Measurements from ENCODE around the gene C3orf52.

Gene C3orf52

DNA sequence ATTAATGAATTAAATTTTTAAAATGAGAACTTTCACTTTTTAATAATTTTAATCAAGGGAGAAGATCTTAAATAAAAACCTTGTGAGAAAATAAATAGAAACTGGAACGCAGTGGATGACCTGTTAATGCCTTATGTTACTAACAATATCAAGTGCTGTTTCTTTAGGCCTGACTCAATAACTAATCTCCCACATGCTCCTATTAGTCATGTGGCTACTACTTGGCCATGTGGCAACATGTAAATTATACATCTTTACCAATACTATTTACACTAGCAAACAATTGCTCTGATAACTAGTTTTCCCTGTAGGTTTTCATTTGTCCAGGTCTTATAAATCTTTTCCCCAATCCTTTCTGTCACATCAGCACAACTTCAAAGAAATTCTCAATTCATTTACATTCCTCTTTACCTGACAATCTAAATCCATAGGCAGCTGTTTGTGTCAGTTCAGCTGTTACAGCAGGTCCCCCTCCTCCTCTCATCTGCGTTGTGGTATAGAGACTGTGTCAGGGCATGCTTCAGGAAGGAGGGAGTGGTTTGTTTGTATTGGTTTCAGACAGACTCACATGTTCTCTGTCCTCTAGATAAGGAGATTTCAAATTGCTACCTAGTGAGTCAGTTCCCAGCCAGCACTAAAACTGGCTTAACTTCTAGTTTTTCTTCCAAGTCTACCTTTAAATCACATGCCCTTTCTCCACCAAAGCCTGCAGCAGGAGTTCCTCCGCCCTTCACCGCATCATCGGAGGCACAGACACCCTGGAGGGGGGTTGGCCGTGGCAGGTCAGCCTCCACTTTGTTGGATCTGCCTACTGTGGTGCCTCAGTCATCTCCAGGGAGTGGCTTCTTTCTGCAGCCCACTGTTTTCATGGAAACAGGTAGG is 11.3 kb upstream of the C3orf52 start:
- peak overlapping the region; percentile 28 for H3K27ac Mint-ChIP-seq
- H3K36me3 Mint-ChIP-seq: no peaks in the 10 kb centered on the region
- no peaks in the 10 kb centered on the region for H3K9me3 Mint-ChIP-seq (ENCODE audit: low read depth)
- peaks cover 38% of the 10 kb centered on the region for H3K4me1 Mint-ChIP-seq (ENCODE audit: low read depth)
- H3K27me3 Mint-ChIP-seq: no peaks in the 10 kb centered on the region
- H3K4me3 Mint-ChIP-seq: no peak overlapping the region

DNA sequence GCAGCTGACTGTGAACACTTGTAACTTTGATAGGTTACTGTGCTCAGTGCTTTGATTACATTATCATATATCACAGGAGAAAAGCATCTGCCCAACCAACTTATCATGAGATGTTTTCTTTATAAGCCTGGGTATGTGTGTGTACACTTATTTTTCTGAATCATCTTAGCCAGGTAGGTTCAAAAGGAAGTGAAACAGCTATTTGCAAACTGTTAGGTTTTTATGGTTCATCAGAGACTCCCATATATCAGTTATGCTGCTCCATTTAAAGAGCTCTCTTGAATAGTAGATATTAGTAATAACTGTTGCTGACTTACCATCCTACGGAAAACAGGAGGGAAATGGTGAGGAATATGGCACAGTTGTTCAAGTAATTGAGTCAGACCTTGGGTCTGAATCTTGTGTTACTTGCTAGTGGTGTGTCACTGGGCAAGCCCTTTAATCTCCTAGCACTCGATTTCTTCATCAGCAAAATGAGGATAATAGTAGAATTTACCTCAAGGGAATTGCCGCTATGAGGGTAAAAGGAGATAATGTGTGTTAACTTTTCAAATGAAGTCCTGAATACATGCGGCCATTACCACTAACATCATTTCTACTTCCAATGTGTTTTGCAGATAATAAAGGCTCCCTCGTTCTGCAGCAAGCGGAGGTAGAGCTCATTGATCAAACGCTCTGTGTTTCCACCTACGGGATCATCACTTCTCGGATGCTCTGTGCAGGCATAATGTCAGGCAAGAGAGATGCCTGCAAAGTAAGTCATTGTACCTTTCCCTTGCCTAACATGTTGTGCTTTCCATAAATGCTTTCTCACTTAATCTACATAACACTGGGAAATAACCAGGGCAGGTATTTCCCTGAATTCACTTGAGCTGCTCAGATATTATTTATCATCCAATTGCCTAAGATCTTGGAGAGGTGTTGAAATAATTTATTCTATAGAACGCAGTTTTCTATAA is 7.8 kb upstream of the C3orf52 start:
- H3K27ac Mint-ChIP-seq: no peak overlapping the region
- no peaks in the 10 kb centered on the region for H3K9me3 Mint-ChIP-seq (ENCODE audit: low read depth)
- H3K4me1 Mint-ChIP-seq (ENCODE audit: low read depth): peaks cover 19% of the 10 kb centered on the region
- no peaks in the 10 kb centered on the region for H3K27me3 Mint-ChIP-seq
- no peaks in the 10 kb centered on the region for H3K36me3 Mint-ChIP-seq
- H3K4me3 Mint-ChIP-seq: no peak overlapping the region

GRCh38 chr3:112083239-112083638 is 3.0 kb upstream of the C3orf52 start:
- Mint-ChIP-seq H3K36me3 (peaks cover 5% of the 10 kb centered on the region), H3K27me3 (peaks cover 3% of the 10 kb centered on the region), H3K4me3 (no peak overlapping the region), H3K9me3 (ENCODE audit: low read depth) (no peaks in the 10 kb centered on the region), H3K27ac (no peak overlapping the region), H3K4me1 (ENCODE audit: low read depth) (peaks cover 14% of the 10 kb centered on the region)

- peaks cover 14% of the 10 kb centered on the region for H3K4me1 Mint-ChIP-seq (ENCODE audit: low read depth)
- H3K27me3 Mint-ChIP-seq: peaks cover 7% of the 10 kb centered on the region
- peak overlapping the region; percentile 79 for H3K4me3 Mint-ChIP-seq
- H3K9me3 Mint-ChIP-seq (ENCODE audit: low read depth): no peaks in the 10 kb centered on the region
- H3K27ac Mint-ChIP-seq: no peak overlapping the region
- H3K36me3 Mint-ChIP-seq: peaks cover 5% of the 10 kb centered on the region
Observed at GRCh38 chr3:112084980-112085705, 1.0 kb upstream of the C3orf52 start.

DNA sequence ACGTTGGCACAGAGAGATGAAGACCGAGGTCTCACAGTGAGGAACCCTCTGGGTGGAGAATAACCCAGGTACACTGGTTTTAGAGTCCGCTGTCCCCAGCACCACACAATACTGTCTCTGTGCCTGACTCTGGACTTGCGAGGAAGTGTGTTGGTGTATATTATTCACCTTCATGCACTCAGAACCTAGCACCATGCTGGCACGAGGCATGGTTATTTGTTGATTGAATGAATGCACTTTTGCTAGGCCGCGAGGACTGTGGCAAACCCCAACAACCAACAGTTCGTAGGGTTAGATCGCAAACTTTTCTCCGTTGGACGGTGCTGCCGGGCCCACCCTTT is 484 bp upstream of the C3orf52 start:
- Mint-ChIP-seq H3K36me3 (peaks cover 5% of the 10 kb centered on the region), H3K27me3 (peaks cover 7% of the 10 kb centered on the region), H3K4me1 (ENCODE audit: low read depth) (peaks cover 14% of the 10 kb centered on the region), H3K4me3 (peak overlapping the region; percentile 79), H3K9me3 (ENCODE audit: low read depth) (no peaks in the 10 kb centered on the region), H3K27ac (no peak overlapping the region)

DNA sequence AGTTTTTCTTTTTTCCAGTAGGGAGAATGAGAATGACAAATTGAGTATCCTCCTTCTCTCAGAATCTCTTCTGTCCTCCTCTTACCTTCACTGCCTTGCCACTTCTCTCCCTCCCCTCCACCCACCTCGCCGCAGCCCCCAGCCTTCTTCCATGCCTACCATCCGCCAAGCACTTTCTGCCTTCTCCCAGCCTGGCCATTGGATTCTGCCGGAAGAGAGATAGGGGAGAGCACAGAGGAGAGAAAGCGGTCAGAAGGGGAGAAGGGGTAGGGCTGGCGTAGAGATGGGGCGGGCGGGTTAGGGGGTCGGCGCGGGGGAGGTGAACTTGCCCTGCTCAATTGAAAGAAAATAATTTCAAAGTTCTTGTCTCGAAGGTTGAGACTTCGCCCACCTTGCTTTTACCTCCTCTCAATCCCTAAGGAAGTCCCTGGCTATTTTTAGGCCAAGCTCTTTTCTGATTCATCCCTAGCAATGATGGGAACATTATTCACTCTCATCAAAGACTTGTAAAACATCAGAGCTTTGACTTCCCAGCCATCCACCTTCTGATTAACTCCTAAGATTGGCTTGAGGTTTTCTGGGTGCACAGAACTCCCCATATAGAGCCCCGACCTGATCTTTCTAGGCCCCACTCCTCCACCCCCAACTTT is 811 bp downstream of the C3orf52 start:
- no peaks in the 10 kb centered on the region for H3K9me3 Mint-ChIP-seq (ENCODE audit: low read depth)
- peaks cover 5% of the 10 kb centered on the region for H3K36me3 Mint-ChIP-seq
- H3K4me3 Mint-ChIP-seq: peak overlapping the region; percentile 79
- H3K4me1 Mint-ChIP-seq (ENCODE audit: low read depth): peaks cover 14% of the 10 kb centered on the region
- peaks cover 9% of the 10 kb centered on the region for H3K27me3 Mint-ChIP-seq
- H3K27ac Mint-ChIP-seq: no peak overlapping the region

GRCh38 chr3:112087746-112088145 is 1.6 kb downstream of the C3orf52 start:
- Mint-ChIP-seq H3K27me3 (peaks cover 9% of the 10 kb centered on the region), H3K4me1 (ENCODE audit: low read depth) (peaks cover 19% of the 10 kb centered on the region), H3K36me3 (peaks cover 5% of the 10 kb centered on the region), H3K4me3 (peak overlapping the region; percentile 79), H3K27ac (no peak overlapping the region), H3K9me3 (ENCODE audit: low read depth) (no peaks in the 10 kb centered on the region)

- Mint-ChIP-seq H3K9me3 (ENCODE audit: low read depth) (no peaks in the 10 kb centered on the region), H3K4me1 (ENCODE audit: low read depth) (peaks cover 24% of the 10 kb centered on the region), H3K4me3 (no peak overlapping the region), H3K27ac (no peak overlapping the region), H3K36me3 (peaks cover 5% of the 10 kb centered on the region), H3K27me3 (peaks cover 9% of the 10 kb centered on the region)
Observed at GRCh38 chr3:112088944-112089343, 2.8 kb downstream of the C3orf52 start.

DNA sequence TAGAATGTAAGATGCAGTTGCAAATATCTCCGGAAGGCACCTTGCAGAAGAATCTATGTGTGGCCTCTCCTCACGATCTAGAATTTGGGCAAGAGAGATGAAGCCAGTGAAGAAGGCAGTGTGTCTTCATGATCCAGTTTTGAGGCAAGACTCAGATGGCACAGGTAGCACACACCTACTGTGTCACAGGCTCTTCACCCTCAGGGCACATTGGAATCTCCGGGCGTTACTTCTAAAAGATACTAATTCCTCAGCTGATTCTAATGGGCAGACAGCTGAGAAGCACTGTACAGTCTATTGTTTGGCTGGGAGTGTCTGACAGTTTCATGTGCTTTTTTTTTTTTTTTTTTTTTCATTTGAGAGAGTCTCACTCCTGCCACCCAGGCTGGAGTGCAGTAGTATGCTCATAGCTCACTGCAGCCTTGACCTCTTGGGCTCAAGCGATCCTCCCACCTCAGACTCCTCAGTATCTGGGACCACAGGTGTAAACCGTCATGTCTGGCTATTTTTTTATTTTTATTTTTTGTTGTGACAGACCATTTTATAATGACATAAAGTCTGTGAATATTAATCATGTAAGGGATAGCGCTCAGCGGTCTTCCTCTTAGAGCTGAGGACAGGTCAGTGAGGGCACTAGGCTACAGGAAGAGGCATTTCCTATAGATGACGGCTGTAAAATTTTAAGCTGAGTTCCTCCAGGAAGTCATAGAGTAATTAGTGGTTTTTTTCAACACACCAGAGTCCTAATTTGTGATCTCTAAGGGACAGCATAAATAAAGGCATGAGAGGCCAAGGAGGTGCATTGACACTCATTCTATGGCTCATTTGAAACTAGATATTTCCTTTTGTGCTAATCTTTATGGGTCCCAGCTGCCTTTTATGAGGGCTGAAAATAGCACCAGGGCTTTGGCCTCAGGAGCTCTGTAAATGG is 4.0 kb downstream of the C3orf52 start:
- Mint-ChIP-seq H3K4me3 (no peak overlapping the region), H3K27ac (no peak overlapping the region), H3K36me3 (peaks cover 5% of the 10 kb centered on the region), H3K4me1 (ENCODE audit: low read depth) (peaks cover 23% of the 10 kb centered on the region), H3K27me3 (peaks cover 9% of the 10 kb centered on the region), H3K9me3 (ENCODE audit: low read depth) (no peaks in the 10 kb centered on the region)

DNA sequence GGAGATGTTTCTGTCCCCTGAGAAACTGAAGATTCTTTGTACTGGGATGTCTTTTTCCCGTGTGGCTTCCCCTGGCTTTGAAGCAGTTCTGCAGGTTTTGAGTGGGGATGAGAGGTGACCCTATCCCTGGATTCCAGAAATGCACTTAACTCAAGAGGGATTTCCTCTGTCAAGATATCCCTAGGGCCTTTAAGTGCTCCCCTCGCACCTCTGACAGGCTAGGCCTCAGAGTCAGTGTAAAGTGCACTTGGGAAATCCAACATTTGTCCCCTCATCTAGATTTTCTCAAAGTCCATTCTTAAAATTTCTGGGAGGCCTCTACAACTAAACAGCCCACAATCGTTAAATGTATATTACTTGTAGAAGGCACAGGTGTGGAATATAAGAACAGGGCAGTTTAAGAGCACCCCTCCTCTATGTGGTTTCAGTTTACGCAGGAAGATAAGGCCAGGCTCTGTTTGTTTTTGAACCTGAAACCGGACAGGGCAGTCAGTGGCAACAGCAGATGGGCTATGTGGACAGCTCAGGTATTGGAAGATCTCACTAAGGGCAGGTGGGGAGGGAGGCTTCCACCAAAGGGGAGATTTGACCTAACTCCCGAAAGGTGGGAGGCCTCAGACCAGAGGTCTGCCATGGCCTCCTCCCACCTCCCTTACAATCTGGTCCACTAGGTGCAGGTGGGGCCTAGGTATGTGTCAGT is 4.8 kb downstream of the C3orf52 start:
- peaks cover 9% of the 10 kb centered on the region for H3K27me3 Mint-ChIP-seq

GRCh38 chr3:112092496-112093179 is 6.4 kb downstream of the C3orf52 start:
- no peak overlapping the region for H3K27ac Mint-ChIP-seq
- peaks cover 6% of the 10 kb centered on the region for H3K27me3 Mint-ChIP-seq
- H3K4me3 Mint-ChIP-seq: no peak overlapping the region
- peaks cover 5% of the 10 kb centered on the region for H3K36me3 Mint-ChIP-seq
- peaks cover 16% of the 10 kb centered on the region for H3K4me1 Mint-ChIP-seq (ENCODE audit: low read depth)
- no peaks in the 10 kb centered on the region for H3K9me3 Mint-ChIP-seq (ENCODE audit: low read depth)

More for the DNA sequence above, 4.8 kb downstream of the C3orf52 start:
- no peaks in the 10 kb centered on the region for H3K9me3 Mint-ChIP-seq (ENCODE audit: low read depth)
- H3K36me3 Mint-ChIP-seq: peaks cover 5% of the 10 kb centered on the region
- H3K4me1 Mint-ChIP-seq (ENCODE audit: low read depth): peaks cover 23% of the 10 kb centered on the region
- H3K27ac Mint-ChIP-seq: no peak overlapping the region
- no peak overlapping the region for H3K4me3 Mint-ChIP-seq

DNA sequence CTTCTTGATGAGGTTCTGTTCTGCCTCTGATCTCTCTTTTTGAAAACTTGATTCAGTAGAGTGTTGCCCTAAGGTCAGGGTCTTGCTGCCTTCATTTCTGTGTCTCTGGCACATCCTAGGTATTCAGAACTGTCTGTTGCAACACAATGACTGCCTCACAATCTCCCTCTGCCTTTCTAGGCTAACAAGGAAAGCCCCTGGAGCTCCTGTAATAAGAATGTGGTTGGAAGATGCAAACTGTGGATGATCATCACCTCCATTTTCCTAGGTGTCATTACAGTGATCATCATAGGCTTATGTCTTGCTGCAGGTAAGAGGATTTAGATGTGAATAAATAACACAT is 7.0 kb downstream of the C3orf52 start:
- H3K4me1 Mint-ChIP-seq (ENCODE audit: low read depth): peaks cover 17% of the 10 kb centered on the region
- H3K9me3 Mint-ChIP-seq (ENCODE audit: low read depth): no peaks in the 10 kb centered on the region
- peaks cover 6% of the 10 kb centered on the region for H3K27me3 Mint-ChIP-seq
- peaks cover 1% of the 10 kb centered on the region for H3K36me3 Mint-ChIP-seq
- H3K27ac Mint-ChIP-seq: no peak overlapping the region
- no peak overlapping the region for H3K4me3 Mint-ChIP-seq

DNA sequence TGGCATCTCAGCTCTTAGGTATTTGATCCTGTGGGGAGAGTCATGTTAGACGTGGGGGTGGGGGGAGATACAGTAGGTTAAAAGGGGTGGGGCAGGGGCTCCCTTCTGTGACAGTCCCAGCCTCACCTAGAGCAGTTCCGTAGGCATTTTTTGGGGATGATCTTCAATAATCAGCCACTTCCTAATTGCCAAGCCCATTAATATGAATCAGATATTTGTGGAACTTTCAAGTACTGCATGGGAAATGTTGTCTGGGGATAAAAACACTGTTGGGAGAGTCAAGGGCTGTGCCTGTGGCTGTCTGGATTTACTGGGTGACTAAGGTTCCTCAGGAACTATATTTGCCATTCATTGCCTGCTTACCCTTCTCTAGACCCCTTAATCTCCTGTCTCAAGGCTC is 9.5 kb downstream of the C3orf52 start:
- Mint-ChIP-seq H3K4me1 (ENCODE audit: low read depth) (peaks cover 17% of the 10 kb centered on the region), H3K27me3 (peaks cover 2% of the 10 kb centered on the region), H3K9me3 (ENCODE audit: low read depth) (peaks cover 4% of the 10 kb centered on the region), H3K27ac (no peak overlapping the region), H3K4me3 (no peak overlapping the region), H3K36me3 (peaks cover 4% of the 10 kb centered on the region)
